Natural killer cell (primary cell): ENCODE measurements around the gene STRADB. TPM values are rescaled to one million over a fixed set of nuclear protein-coding genes. Genes with fewer than 3 reads are reported as not detected.

Experiments
- ATAC-seq, 3 donors: fragments of 150-1000 bp in 2 of 3; fragments of 200-7000 bp in 1 of 3; cut with Tn5 transposase; 1 replicate in 1 of 3; 2 replicates in 2 of 3; pipeline ENCODE4 v1.10.0; 2021; ENCODE audit warnings: mild to moderate bottlenecking in 2 of 3, moderate library complexity in 2 of 3
- DNase-seq, 2 donors: peaks; one replicate each; pipeline versions ENCODE4 v3.0.0 to v3.0.0-alpha.2; 2013 to 2021; ENCODE audit warnings: mixed read lengths in 1 of 2
- H3K27ac ChIP-seq: one replicate; pipeline ENCODE4 v1.5.1; 2013; ENCODE audit warnings: mild to moderate bottlenecking, low read length
- H3K27me3 ChIP-seq: one replicate; pipeline ENCODE4 v1.6.1; 2013; ENCODE audit warnings: low read length; ENCODE audit not compliant: control insufficient read depth, insufficient read depth
- H3K36me3 ChIP-seq: one replicate; pipeline ENCODE4 v1.6.1; 2013; ENCODE audit warnings: low read length; ENCODE audit not compliant: control insufficient read depth, insufficient read depth
- H3K4me1 ChIP-seq: one replicate; pipeline ENCODE4 v1.6.1; 2013; ENCODE audit warnings: low read length; ENCODE audit not compliant: control insufficient read depth, insufficient read depth
- H3K4me3 ChIP-seq: one replicate; pipeline ENCODE4 v1.5.1; 2013; ENCODE audit warnings: low read length
- H3K9me3 ChIP-seq: one replicate; pipeline ENCODE4 v1.6.1; 2013; ENCODE audit warnings: low read length; ENCODE audit not compliant: control insufficient read depth, insufficient read depth
- H3K27ac Mint-ChIP-seq, 2 donors: one replicate each; pipeline ENCODE4 v1.8.0; 2022; ENCODE audit warnings: mild to moderate bottlenecking in 2 of 2, mixed read lengths in 2 of 2, moderate library complexity in 1 of 2
- H3K27me3 Mint-ChIP-seq, 2 donors: one replicate each; pipeline ENCODE4 v1.8.0; 2022; ENCODE audit warnings: low read depth in 2 of 2, mixed read lengths in 2 of 2
- H3K36me3 Mint-ChIP-seq: one replicate; pipeline ENCODE4 v1.8.0; 2022; ENCODE audit warnings: mixed read lengths
- H3K4me1 Mint-ChIP-seq, 2 donors: one replicate each; pipeline ENCODE4 v1.8.0; 2022; ENCODE audit warnings: mixed read lengths in 2 of 2
- H3K4me3 Mint-ChIP-seq: one replicate; pipeline ENCODE4 v1.8.0; 2022; ENCODE audit warnings: mild to moderate bottlenecking, moderate library complexity, mixed read lengths
- H3K9me3 Mint-ChIP-seq, 2 donors: one replicate each; pipeline ENCODE4 v1.8.0; 2022; ENCODE audit warnings: mixed read lengths in 2 of 2
- CTCF ChIP-seq: fragments of 200-600 bp; IDR thresholded peaks from one replicate; pipeline ENCODE4 v1.8.0; 2022; ENCODE audit warnings: antibody characterized with exemption
- WGBS: methylation state at CpG from one replicate; pipeline ENCODE4 v1.1.7; 2013; ENCODE audit warnings: missing lambda C conversion rate; ENCODE audit not compliant: insufficient coverage; 5-methylcytosine and 5-hydroxymethylcytosine counted together
- intact Hi-C: fragments of 100-400 bp; cut with micrococcal nuclease; formaldehyde crosslinking; loops from one replicate; pipeline ENCODE4 v1.14.2; 2022
- total RNA-seq, 4 donors: library from RNA; stranded (reverse); fragments of 120-200 nt in 1 of 4; gene quantifications; one replicate each; pipeline versions ENCODE4 v1.2.3 to v1.2.4, GENCODE V29; 2013 to 2022

STRADB gene
- total RNA-seq, 3 donors from 2014 or later (not counting 1 experiment from before 2014, with no cell fraction given): 11.8 to 15.3 (median 14.7) TPM

GRCh38 chr2:201517094-201517493 lies 65.6 kb downstream of the STRADB start:
- Histone ChIP-seq H3K36me3 (no peaks in the 10 kb centered on the region), H3K4me3 (no peak overlapping the region), H3K27me3 (no peaks in the 10 kb centered on the region), H3K4me1 (no peaks in the 10 kb centered on the region), H3K27ac (no peak overlapping the region), H3K9me3 (no peaks in the 10 kb centered on the region)
- H3K9me3 Mint-ChIP-seq: peaks cover 7 to 9% of the 10 kb centered on the region in 2 donors
- DNase-seq (no peak), ATAC-seq (no peak)
- no peak overlapping the region for H3K4me3 Mint-ChIP-seq
- no peak overlapping the region for H3K27ac Mint-ChIP-seq
- peaks cover 10% of the 10 kb centered on the region for H3K36me3 Mint-ChIP-seq
- intact Hi-C loops: no loop called here
- 78% methylated on average over 4 of the region's 4 CpGs for WGBS
- TF ChIP-seq CTCF: no peak
- peaks cover 0 to 14% of the 10 kb centered on the region in 2 donors for H3K27me3 Mint-ChIP-seq
- no peaks in the 10 kb centered on the region for H3K4me1 Mint-ChIP-seq

GRCh38 chr2:201520201-201520600 lies 68.7 kb downstream of the STRADB start:
- H3K36me3 ChIP-seq: no peaks in the 10 kb centered on the region
- no peak overlapping the region for H3K27ac ChIP-seq
- no peak for TF ChIP-seq CTCF
- H3K4me1 Mint-ChIP-seq: peaks cover 0 to 1% of the 10 kb centered on the region in 2 donors
- H3K27me3 Mint-ChIP-seq: peaks cover 0 to 8% of the 10 kb centered on the region in 2 donors
- H3K4me1 ChIP-seq: no peaks in the 10 kb centered on the region
- H3K4me3 Mint-ChIP-seq: no peak overlapping the region
- H3K9me3 Mint-ChIP-seq: peaks cover 9% of the 10 kb centered on the region in 2 donors
- H3K27ac Mint-ChIP-seq: no peak overlapping the region
- ATAC-seq (no peak), DNase-seq (no peak)
- H3K27me3 ChIP-seq: no peaks in the 10 kb centered on the region
- H3K9me3 ChIP-seq: peaks cover 5% of the 10 kb centered on the region
- WGBS: 100% methylated on average over 1 of the region's 2 CpGs
- intact Hi-C loops: no loop called here
- H3K36me3 Mint-ChIP-seq: peaks cover 10% of the 10 kb centered on the region
- no peak overlapping the region for H3K4me3 ChIP-seq

- ATAC-seq (no peak), DNase-seq (no peak)
- peaks cover 0 to 6% of the 10 kb centered on the region in 2 donors for H3K4me1 Mint-ChIP-seq
- H3K4me3 ChIP-seq: no peak overlapping the region
- H3K4me3 Mint-ChIP-seq: no peak overlapping the region
- no peaks in the 10 kb centered on the region for H3K4me1 ChIP-seq
- no peaks in the 10 kb centered on the region for H3K36me3 ChIP-seq
- intact Hi-C loops: no loop called here
- peaks cover 9% of the 10 kb centered on the region in 2 donors for H3K9me3 Mint-ChIP-seq
- H3K27me3 Mint-ChIP-seq: peaks cover 0 to 17% of the 10 kb centered on the region in 2 donors
- no peaks in the 10 kb centered on the region for H3K27me3 ChIP-seq
- H3K27ac ChIP-seq: no peak overlapping the region
- no peak for TF ChIP-seq CTCF
- H3K27ac Mint-ChIP-seq: no peak overlapping the region
- WGBS: 94% methylated on average over 5 of the region's 5 CpGs
- peaks cover 5% of the 10 kb centered on the region for H3K9me3 ChIP-seq
- peaks cover 10% of the 10 kb centered on the region for H3K36me3 Mint-ChIP-seq
Observed at GRCh38 chr2:201522965-201523364, 71.4 kb downstream of the STRADB start.

GRCh38 chr2:201523506-201523905 lies 72.0 kb downstream of the STRADB start:
- Mint-ChIP-seq H3K9me3 (peaks cover 9% of the 10 kb centered on the region in 2 donors), H3K27ac (no peak overlapping the region), H3K27me3 (peaks cover 3 to 17% of the 10 kb centered on the region in 2 donors), H3K4me3 (no peak overlapping the region), H3K4me1 (peaks cover 0 to 6% of the 10 kb centered on the region in 2 donors), H3K36me3 (peaks cover 13% of the 10 kb centered on the region)
- H3K36me3 ChIP-seq: no peaks in the 10 kb centered on the region
- H3K4me1 ChIP-seq: no peaks in the 10 kb centered on the region
- H3K4me3 ChIP-seq: no peak overlapping the region
- no peak for TF ChIP-seq CTCF
- intact Hi-C loops: no loop called here
- no peak for ATAC-seq
- no peaks in the 10 kb centered on the region for H3K27me3 ChIP-seq
- peaks cover 5% of the 10 kb centered on the region for H3K9me3 ChIP-seq
- no peak overlapping the region for H3K27ac ChIP-seq
- no peak for DNase-seq
- 0% methylated on average over 1 of the region's 1 CpG for WGBS
